ENCODE data around the gene MVB12A.

Gene MVB12A

DNA sequence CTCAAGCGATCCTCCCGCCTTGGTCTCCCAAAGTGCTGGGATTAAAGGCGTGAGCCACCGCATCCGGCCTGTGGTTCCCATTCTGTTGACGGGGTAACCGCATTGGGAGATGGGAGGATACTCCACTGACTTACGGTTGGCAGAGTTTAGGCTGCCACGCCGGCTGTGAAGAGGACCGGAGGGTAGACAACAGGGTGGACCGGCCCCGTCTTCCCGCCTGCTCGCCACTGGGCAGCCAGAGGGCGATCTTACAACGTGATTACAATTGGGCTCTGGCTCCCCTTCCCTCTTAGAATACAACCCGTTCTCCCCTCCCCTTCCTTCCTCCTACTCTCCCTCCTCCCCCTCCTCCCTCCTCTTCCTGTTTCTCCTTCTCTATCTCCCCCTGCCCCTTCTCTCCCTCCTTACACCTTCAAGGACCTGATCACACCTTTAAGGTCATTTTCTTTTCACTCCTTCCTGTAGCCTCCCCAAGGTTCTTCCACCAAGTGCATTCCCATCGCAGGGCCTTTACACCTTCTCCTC lies 24.9 kb upstream of the MVB12A start:
- H3K9me3 ChIP-seq (ENCODE audit: severe bottlenecking): no peaks in the 10 kb centered on the region
- H3K27ac ChIP-seq (ENCODE audit: poor library complexity, severe bottlenecking): no peak overlapping the region
- TF ChIP-seq, protein P1, sequence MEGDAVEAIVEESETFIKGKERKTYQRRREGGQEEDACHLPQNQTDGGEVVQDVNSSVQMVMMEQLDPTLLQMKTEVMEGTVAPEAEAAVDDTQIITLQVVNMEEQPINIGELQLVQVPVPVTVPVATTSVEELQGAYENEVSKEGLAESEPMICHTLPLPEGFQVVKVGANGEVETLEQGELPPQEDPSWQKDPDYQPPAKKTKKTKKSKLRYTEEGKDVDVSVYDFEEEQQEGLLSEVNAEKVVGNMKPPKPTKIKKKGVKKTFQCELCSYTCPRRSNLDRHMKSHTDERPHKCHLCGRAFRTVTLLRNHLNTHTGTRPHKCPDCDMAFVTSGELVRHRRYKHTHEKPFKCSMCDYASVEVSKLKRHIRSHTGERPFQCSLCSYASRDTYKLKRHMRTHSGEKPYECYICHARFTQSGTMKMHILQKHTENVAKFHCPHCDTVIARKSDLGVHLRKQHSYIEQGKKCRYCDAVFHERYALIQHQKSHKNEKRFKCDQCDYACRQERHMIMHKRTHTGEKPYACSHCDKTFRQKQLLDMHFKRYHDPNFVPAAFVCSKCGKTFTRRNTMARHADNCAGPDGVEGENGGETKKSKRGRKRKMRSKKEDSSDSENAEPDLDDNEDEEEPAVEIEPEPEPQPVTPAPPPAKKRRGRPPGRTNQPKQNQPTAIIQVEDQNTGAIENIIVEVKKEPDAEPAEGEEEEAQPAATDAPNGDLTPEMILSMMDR (IDR thresholded peaks at IDR 0.05; ENCODE audit: poor library complexity, severe bottlenecking): peak; percentile 81
- DNase-seq (ENCODE audit: low spot score) (no peak), ATAC-seq (ENCODE audit: low read depth) (peak; percentile 17; the same call in 1 of the 3 replicates)
- no peaks in the 10 kb centered on the region for H3K4me1 ChIP-seq (ENCODE audit: insufficient read depth, poor library complexity, severe bottlenecking)
- H3K4me3 ChIP-seq (ENCODE audit: severe bottlenecking): no peak overlapping the region
- H3K36me3 ChIP-seq (ENCODE audit: low read depth): no peaks in the 10 kb centered on the region
- no peaks in the 10 kb centered on the region for H3K27me3 ChIP-seq (ENCODE audit: insufficient read depth, poor library complexity, severe bottlenecking)

DNA sequence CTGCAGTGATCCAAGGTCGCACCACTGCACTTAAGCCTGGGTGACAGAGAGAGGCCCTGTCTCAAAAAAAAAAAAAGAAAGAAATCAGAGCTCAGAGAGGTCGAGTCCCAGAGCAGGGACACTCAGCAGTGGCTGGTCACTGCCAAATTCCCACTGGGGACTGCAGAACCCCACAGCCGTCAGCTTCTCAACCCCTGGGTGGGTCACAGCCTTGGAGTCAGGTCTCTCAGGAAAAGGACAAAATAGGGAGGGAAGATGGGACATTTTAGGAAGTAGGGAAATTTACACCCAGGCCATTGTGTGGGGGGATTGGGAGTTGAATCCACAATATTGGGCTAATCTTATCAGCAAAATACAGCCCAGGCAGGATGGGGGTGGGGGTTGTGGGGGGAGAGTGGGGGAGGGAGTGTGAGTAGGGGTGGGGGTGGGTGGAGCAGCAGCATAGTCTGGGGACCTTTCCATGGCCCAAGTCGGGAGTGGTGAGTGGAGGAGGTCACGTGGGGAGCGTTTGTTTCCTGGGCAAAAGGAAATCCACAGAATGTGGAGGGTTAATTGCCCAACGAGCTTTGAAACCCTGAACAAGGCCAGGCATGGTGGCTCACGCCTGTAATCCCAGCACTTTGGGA lies 20.8 kb upstream of the MVB12A start:
- ATAC-seq (ENCODE audit: low read depth) (no peak), DNase-seq (ENCODE audit: low spot score) (no peak)
- H3K4me3 ChIP-seq (ENCODE audit: severe bottlenecking): no peak overlapping the region
- TF ChIP-seq, protein P1 (IDR thresholded peaks at IDR 0.05; ENCODE audit: poor library complexity, severe bottlenecking): no peak
- H3K36me3 ChIP-seq (ENCODE audit: low read depth): no peaks in the 10 kb centered on the region
- H3K4me1 ChIP-seq (ENCODE audit: insufficient read depth, poor library complexity, severe bottlenecking): no peaks in the 10 kb centered on the region
- H3K9me3 ChIP-seq (ENCODE audit: severe bottlenecking): no peaks in the 10 kb centered on the region
- H3K27me3 ChIP-seq (ENCODE audit: insufficient read depth, poor library complexity, severe bottlenecking): no peaks in the 10 kb centered on the region
- H3K27ac ChIP-seq (ENCODE audit: poor library complexity, severe bottlenecking): no peak overlapping the region

DNA sequence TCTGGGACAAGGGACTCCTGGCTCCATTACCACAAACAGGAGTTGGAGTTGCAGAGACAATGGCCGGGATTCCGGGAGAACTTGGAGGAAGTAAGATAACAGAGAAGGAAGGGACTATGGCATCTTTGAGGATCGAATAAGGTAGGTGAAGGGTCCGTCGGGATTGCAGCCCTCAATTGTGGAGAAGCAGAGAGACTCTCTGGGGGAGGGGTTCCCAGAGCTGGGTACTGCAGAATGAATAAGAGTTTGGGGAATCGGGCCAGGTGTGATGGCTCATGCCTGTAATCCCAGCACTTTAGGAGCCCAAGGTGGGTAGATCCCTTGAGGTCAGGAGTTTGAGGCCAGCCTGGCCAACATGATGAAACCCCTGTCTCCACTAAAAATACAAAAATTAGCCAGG lies 18.2 kb upstream of the MVB12A start:
- Histone ChIP-seq H3K4me1 (ENCODE audit: insufficient read depth, poor library complexity, severe bottlenecking) (no peaks in the 10 kb centered on the region), H3K27me3 (ENCODE audit: insufficient read depth, poor library complexity, severe bottlenecking) (no peaks in the 10 kb centered on the region), H3K9me3 (ENCODE audit: severe bottlenecking) (no peaks in the 10 kb centered on the region), H3K27ac (ENCODE audit: poor library complexity, severe bottlenecking) (no peak overlapping the region), H3K4me3 (ENCODE audit: severe bottlenecking) (no peak overlapping the region), H3K36me3 (ENCODE audit: low read depth) (no peaks in the 10 kb centered on the region)
- TF ChIP-seq, protein P1 (IDR thresholded peaks at IDR 0.05; ENCODE audit: poor library complexity, severe bottlenecking): no peak
- DNase-seq (ENCODE audit: low spot score): no peak
- ATAC-seq (ENCODE audit: low read depth): no peak

DNA sequence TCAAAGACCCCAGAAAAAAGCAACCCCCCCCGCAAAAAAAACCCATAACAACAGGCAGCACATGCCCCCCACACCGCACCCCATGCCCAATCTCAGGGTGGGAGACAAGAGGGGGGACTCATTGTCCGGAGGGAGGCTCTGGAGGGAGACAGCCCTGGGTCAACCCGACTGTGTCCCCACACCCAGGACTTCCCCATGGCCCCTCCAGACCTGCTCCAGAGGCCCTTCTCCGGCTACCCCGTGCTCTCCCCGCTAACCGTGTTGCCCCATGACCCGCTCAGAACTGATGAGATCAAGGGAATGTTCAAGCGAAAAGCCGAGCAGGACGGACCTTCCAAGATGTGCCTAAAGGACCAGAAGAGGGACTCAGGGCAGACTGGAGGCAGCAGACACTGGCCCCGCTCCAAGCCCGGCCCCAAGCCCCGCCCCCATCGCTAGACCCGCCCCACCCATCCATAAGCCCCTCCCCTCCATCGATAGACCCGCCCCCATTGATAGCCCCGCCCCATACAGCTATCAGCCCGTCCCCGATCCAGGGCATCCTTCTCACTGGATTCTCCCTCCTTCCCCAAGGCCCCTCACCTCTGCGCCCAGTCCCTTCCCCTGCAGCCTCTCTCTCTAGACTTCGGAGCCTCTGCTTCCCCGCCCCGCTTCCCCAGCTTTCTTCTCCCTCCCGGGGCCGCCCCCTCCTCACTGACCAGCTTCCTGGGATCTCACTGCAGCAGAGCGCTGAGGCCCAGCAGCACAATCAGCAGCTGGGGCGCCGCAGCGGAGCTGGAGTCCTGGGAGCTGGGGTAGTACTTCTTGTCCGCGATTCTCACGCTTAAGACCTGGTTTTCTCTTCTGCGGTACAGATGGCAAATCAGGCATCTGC lies 16.6 kb upstream of the MVB12A start:
- Histone ChIP-seq H3K4me3 (ENCODE audit: severe bottlenecking) (no peak overlapping the region), H3K36me3 (ENCODE audit: low read depth) (no peaks in the 10 kb centered on the region), H3K27me3 (ENCODE audit: insufficient read depth, poor library complexity, severe bottlenecking) (no peaks in the 10 kb centered on the region), H3K27ac (ENCODE audit: poor library complexity, severe bottlenecking) (no peak overlapping the region), H3K4me1 (ENCODE audit: insufficient read depth, poor library complexity, severe bottlenecking) (no peaks in the 10 kb centered on the region), H3K9me3 (ENCODE audit: severe bottlenecking) (no peaks in the 10 kb centered on the region)
- DNase-seq (ENCODE audit: low spot score) (no peak), ATAC-seq (ENCODE audit: low read depth) (peak; percentile 37; the same call in 2 of the 3 replicates)
- TF ChIP-seq, protein P1 (IDR thresholded peaks at IDR 0.05; ENCODE audit: poor library complexity, severe bottlenecking): no peak

Data from RWPE2 (cell line).